Islet of Langerhans (tissue), 1 donor: ENCODE data around the gene PLEKHJ1.
"Not testable (repeated sequence)": the region's sequence is repeated elsewhere in the genome, so short reads cannot be mapped to it uniquely, and the experiment has no call there.

Experiments
- FAIRE-seq: peaks from one replicate; lab custom pipeline; 2011; peaks lifted over from hg19 to GRCh38; lab: Jason Lieb, UNC

PLEKHJ1 gene

GRCh38 chr19:2236314-2237050, at the start of gene PLEKHJ1, which contains the start of gene SF3A2:
TSS of gene PLEKHJ1 (minus strand) at chr19:2236329. CDS start at chr19:2236248, 81 bp downstream.
TSS of gene SF3A2 (plus strand) at chr19:2236824. CDS start at chr19:2243419, 6,595 bp downstream.
- peak; percentile 75 for FAIRE-seq

DNA sequence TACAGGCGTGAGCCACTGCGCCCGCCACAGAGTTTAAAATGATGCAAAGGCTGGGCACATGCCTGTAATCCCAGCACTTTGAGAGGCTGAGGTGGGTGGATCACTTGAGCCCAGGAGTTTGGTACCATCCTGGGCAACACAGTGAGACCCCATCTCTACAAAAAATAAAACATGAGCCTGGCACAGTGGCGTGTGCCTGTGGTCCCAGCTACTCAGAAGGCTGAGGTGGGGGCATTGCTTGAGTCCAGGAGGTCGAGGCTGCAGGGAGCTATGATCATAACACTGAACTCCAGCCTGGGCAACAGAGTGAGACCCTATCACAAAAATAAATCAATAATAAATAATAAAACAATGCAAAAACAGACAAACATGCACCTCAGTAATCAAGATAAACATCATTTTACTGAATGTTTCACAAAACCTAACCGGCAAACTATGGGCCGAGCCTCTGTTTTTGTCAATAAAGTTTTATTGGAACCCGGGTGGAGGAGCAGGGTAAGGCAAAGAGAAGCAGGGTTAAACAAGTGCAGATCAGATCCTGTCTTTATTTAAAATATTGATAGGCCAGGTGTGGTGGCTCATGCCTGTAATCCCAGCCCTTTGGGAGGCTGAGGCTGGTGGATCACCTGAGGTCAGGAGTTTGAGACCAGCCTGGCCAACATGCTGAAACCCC, 47.8 kb upstream of the PLEKHJ1 start:
- no peak for FAIRE-seq

GRCh38 chr19:2282862-2283237, 46.7 kb upstream of the PLEKHJ1 start:
- no peak for FAIRE-seq

- FAIRE-seq, result no peak
These were observed 46.1 kb upstream of the PLEKHJ1 start, which contains the start of gene PEAK3 for GRCh38 chr19:2282062-2282861. TSS of gene PEAK3 (minus strand) at chr19:2282175. CDS start at chr19:2280931, 1,244 bp downstream.

- FAIRE-seq, result not testable (repeated sequence)
These were observed 45.3 kb upstream of the PLEKHJ1 start for GRCh38 chr19:2281265-2282061.

DNA sequence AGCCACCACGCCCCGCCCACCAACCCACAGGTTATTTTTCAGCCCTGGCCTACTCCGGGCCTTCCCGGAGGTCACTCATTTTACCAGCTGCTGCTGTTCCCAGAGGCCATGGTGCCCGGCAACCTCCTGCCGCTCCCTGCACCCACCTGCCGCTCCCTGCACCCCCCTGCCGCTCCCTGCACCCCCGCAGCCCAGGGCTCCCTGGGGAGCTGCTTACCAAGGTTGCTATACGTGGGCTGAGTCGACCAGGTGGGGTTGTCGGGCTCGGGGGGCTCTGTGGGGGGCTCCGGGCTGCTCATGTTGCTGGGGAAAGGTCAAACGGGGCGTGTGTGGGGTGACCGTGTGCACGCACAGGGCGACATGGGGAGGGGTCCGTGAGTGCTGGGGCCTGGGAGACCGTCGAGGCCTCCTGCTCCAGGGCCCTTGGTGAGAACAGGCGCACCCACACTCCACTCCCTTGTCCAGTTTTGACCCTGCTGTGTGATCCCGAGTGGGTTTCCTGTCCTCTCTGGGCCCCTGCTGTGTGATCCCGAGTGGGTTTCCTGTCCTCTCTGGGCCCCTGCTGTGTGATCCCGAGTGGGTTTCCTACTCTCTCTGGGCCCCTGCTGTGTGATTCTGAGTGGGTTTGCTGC, 44.6 kb upstream of the PLEKHJ1 start:
- FAIRE-seq, result no peak

GRCh38 chr19:2278459-2279158, 42.5 kb upstream of the PLEKHJ1 start:
- no peak for FAIRE-seq

GRCh38 chr19:2277138-2277537, 41.0 kb upstream of the PLEKHJ1 start:
- no peak for FAIRE-seq

- FAIRE-seq, result no peak
These were observed 40.4 kb upstream of the PLEKHJ1 start for GRCh38 chr19:2276429-2276986.

DNA sequence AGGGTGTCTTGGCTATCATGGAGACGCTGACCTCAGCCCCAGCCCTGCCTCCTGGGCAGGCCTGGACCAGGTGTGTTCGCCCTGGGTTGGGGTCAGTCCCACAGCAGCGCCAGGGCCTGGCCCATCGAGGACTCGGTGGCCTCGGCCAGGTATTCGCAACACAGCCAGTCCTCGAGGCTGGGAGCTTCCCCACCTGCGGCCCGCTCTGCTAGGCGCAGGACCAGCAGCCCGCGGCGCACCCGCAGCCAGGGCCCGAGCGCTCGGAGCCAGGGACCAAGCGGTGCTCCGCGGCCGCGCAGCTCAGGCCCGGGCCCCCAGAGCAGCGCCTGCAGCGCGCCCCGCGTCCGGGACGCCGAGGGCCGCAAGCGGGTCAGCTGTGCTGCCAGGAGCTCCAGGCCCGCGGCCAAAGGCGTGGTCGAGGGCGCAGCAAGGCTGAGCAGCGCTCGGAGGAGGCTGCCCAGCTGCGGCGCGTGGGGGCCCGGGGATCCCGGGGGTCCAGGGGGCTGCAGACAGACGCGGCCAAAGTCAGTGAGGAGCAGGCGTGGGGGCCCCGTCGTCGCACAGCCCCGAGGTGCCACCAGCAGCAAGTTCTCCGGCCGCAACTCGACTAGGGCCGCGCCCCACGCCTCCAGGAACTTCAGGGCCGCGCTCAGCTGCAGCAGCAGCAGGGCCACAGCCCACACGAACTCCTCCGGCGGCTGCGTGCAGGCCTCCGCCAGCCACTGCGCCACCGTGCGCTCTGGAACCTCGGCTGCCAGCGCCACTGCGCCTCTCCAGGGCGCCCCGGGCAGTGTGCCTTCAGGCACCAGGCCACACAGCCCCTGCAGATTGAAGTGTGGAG, 39.7 kb upstream of the PLEKHJ1 start:
- FAIRE-seq, result no peak

- FAIRE-seq, result no peak
These were observed 38.9 kb upstream of the PLEKHJ1 start for GRCh38 chr19:2274931-2275535.

- no peak for FAIRE-seq
These were observed 38.1 kb upstream of the PLEKHJ1 start for GRCh38 chr19:2274185-2274711.

DNA sequence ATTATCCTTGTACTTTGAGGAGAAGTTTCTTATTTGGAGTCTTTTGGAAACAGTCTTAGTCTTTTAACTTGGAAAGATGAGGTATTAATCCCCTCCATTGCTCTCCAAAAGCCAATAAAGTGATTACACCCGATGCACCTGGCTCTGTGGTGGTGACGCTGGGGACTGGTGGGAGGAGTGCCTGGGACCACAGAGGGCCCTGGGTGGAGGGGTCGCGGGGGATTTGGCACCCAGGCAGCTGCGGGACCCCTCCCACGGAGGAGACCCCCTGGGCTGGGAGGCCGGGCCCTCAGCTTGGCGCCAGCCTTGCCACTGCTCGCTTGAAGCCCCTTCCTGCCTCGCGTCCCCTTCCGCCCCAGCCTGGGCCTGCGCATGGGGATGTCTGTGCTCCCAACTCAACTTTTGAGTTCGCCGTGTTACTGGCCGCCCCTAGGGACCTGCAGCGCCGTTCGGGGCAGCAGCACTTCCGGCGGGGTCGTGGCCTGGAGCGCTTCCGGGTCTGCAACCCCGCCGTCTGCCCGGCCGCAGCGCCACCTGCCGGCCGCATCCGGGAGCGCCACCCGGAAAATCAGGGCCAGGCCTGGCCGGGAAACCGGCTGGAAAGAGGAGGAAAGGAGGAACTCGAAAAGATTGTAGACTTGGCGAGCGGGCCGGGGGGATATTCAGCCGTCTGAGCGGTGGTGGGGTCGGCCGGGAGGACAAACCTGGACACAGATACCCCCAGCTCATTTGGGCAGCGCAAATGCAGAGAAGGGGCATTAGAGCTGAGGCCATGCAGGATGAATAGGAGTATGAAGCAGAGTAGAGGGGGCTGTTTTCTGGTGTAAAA, 37.4 kb upstream of the PLEKHJ1 start:
- FAIRE-seq, result no peak

DNA sequence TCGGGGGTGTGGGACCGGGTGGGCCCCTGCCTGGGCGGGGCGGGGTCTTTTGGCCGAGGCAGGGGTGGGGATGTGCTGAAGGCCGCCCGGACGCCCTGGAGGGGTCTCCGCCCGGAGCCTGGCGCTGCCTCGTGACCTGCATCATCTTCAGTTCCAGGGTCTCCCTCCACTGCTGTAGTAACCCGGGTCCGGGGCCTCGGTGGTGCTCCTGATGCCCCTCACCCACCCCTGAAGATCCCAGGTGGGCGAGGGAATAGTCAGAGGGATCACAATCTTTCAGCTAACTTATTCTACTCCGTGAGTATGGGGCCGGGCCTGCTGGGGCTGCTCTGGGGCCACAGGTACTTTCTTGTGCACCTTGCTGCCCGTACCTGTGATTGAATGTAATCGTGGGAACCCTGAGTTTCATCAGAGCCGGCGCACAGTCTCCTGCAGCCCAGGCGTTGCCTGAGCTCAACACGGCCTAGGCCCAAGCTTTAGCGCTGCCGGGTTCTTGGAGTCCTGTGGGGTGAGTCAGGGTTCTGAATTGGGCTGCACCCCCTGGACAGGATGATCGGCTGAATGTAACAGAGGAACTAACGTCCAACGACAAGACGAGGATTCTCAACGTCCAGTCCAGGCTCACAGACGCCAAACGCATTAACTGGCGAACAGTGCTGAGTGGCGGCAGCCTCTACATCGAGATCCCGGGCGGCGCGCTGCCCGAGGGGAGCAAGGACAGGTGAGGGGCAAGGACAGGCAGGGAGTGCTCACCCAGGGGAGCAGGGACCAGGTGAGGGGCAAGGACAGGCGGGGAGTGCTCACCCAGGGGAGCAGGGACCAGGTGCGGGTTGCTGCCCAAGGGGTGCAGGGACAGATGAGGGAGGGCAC, 35.3 kb upstream of the PLEKHJ1 start:
- FAIRE-seq, result no peak

DNA sequence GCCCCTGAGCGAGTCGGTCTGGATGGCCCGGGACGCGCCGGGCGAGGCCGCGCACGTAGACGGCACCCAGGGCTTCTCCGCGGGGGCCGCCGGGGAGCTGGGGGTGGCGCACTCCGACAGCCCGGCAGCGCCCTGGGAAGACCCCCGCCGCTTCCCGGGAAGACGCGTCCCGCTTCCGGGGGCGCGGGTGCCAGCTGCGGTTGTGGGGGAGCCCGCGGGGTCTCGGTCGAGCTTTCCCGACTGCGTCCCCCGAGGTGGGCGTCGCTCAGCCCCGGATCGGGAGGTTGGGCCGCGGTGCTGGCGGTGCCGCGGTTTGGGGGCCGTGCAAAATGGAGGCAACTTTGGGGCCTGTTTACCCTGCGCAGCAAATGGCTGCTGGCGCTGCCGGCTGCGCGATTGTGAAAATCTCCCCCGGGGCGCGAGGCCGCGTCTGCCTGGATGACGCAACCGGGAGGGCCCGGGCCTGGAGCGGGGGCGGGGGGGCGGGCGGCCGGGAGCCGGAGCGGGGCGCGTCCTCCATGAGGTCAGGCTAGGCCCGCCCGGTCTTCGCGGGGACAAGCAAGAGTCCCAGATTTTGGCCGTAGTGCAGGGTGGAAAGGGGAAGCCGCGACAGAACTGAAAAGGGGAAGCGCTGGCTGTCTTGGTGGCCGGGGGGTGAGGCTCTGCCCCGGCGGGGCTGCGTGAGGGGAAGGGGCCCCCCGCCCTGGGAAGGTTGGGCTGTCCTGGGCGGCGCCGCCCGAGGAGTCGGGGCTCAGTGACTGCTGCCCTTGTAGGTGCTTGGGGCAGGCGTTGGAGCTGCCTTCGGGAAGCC, 34.5 kb upstream of the PLEKHJ1 start:
- FAIRE-seq, result no peak

- FAIRE-seq, result no peak
These were observed 34.0 kb upstream of the PLEKHJ1 start for GRCh38 chr19:2270157-2270422.
